Endothelial cell of umbilical vein (primary cell): ENCODE data around the gene EVC.

ENCODE experiments used
- EZH2 ChIP-seq: IDR thresholded peaks from 2 replicates; pipeline ENCODE4 v1.6.1; 2012; ENCODE audit warnings: borderline replicate concordance, low read depth, mild to moderate bottlenecking, moderate library complexity, low read length, inconsistent platforms; ENCODE audit not compliant: severe bottlenecking
- JUN ChIP-seq: IDR thresholded peaks from 2 replicates; pipeline ENCODE4 v1.6.1; 2011; ENCODE audit warnings: borderline replicate concordance, low read depth; ENCODE audit not compliant: insufficient read length, insufficient read depth
- MYC ChIP-seq: IDR thresholded peaks from one replicate; pipeline ENCODE4 v1.6.1; 2011; ENCODE audit warnings: mild to moderate bottlenecking, low read depth, low read length
- POLR2A ChIP-seq: IDR thresholded peaks from 2 replicates; pipeline ENCODE4 v1.6.1; 2012; ENCODE audit warnings: low read depth, mild to moderate bottlenecking, control low read depth, low read length
- POLR2AphosphoS5 ChIP-seq: IDR thresholded peaks from 2 replicates; pipeline ENCODE4 v1.6.1; 2012; ENCODE audit warnings: low read depth, mild to moderate bottlenecking, control low read depth, low read length, moderate library complexity; ENCODE audit not compliant: insufficient read depth
- TF ChIP-seq, protein P1 (sequence below), 2 donors: IDR thresholded peaks; 1 replicate in 1 of 2; 2 replicates in 1 of 2; pipeline ENCODE4 v1.5.1; 2011; ENCODE audit warnings: low read length in 2 of 2, mild to moderate bottlenecking in 2 of 2, moderate library complexity in 2 of 2, control low read depth in 1 of 2, inconsistent platforms in 1 of 2, low read depth in 1 of 2; ENCODE audit not compliant: insufficient read depth in 1 of 2; ENCODE audit errors: extremely low read depth in 1 of 2

DNA sequence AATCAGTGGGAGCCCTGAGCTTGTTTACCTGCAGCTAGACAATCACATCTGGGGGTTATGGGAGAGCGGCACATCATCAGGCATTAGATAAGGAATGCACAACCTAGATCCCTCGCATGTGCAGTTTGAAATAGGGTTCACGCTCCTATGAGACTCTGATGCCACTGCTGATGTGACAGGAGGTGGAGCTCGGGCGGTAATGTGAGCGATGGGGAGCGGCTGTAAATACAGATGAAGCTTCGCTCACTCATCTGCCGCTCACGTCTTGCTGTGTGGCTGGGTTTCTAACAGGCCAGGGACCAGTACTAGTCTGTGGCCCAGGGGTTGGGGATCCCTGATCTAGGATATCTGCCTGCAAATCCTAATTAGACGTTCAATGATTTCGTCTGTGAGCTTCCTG lies 91.6 kb downstream of the EVC start:
- TF ChIP-seq, protein P1, sequence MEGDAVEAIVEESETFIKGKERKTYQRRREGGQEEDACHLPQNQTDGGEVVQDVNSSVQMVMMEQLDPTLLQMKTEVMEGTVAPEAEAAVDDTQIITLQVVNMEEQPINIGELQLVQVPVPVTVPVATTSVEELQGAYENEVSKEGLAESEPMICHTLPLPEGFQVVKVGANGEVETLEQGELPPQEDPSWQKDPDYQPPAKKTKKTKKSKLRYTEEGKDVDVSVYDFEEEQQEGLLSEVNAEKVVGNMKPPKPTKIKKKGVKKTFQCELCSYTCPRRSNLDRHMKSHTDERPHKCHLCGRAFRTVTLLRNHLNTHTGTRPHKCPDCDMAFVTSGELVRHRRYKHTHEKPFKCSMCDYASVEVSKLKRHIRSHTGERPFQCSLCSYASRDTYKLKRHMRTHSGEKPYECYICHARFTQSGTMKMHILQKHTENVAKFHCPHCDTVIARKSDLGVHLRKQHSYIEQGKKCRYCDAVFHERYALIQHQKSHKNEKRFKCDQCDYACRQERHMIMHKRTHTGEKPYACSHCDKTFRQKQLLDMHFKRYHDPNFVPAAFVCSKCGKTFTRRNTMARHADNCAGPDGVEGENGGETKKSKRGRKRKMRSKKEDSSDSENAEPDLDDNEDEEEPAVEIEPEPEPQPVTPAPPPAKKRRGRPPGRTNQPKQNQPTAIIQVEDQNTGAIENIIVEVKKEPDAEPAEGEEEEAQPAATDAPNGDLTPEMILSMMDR (IDR thresholded peaks at IDR 0.05; ENCODE audit: extremely low read depth in 1 of 2, insufficient read depth in 1 of 2, low read depth in 1 of 2, low read length in 2 of 2) = no peak
- TF ChIP-seq EZH2 = no peak
- no peak for TF ChIP-seq POLR2A
- no peak for TF ChIP-seq MYC
- TF ChIP-seq POLR2AphosphoS5 = no peak
- no peak for TF ChIP-seq JUN
